IPS DF 6.9 (cell line): ENCODE measurements around the gene GPR153.

Source experiments
- DNase-seq: peaks from one replicate; pipeline ENCODE4 v3.0.0-alpha.2; 2013; ENCODE audit warnings: low read depth, low spot score
- H3K27ac ChIP-seq: one replicate; pipeline ENCODE4 v1.5.1; 2013; ENCODE audit warnings: low read length, control low read depth
- H3K27me3 ChIP-seq: 2 replicates; pipeline ENCODE4 v1.6.1; 2013; ENCODE audit warnings: mild to moderate bottlenecking, low read length; ENCODE audit not compliant: control insufficient read depth, insufficient read depth
- H3K36me3 ChIP-seq: 2 replicates; pipeline ENCODE4 v1.6.1; 2013; ENCODE audit warnings: low read length; ENCODE audit not compliant: control insufficient read depth, insufficient read depth
- H3K4me1 ChIP-seq: 2 replicates; pipeline ENCODE4 v1.6.1; 2013; ENCODE audit warnings: low read length; ENCODE audit not compliant: control insufficient read depth, insufficient read depth
- H3K4me3 ChIP-seq: 2 replicates; pipeline ENCODE4 v1.5.1; 2013; ENCODE audit warnings: mild to moderate bottlenecking, low read length
- H3K9me3 ChIP-seq: 2 replicates; pipeline ENCODE4 v1.6.1; 2013; ENCODE audit warnings: low read length, inconsistent platforms; ENCODE audit not compliant: control insufficient read depth, insufficient read depth
- whole genome bisulfite sequencing: extraction: QIAGEN DNeasy Blood & Tissue Kit; methylation state at CpG from one replicate; pipeline ENCODE4 v1.1.7; 2013; ENCODE audit warnings: mixed read lengths, missing lambda C conversion rate; ENCODE audit not compliant: insufficient read length, insufficient coverage; 5-methylcytosine and 5-hydroxymethylcytosine counted together

The GPR153 gene

DNA sequence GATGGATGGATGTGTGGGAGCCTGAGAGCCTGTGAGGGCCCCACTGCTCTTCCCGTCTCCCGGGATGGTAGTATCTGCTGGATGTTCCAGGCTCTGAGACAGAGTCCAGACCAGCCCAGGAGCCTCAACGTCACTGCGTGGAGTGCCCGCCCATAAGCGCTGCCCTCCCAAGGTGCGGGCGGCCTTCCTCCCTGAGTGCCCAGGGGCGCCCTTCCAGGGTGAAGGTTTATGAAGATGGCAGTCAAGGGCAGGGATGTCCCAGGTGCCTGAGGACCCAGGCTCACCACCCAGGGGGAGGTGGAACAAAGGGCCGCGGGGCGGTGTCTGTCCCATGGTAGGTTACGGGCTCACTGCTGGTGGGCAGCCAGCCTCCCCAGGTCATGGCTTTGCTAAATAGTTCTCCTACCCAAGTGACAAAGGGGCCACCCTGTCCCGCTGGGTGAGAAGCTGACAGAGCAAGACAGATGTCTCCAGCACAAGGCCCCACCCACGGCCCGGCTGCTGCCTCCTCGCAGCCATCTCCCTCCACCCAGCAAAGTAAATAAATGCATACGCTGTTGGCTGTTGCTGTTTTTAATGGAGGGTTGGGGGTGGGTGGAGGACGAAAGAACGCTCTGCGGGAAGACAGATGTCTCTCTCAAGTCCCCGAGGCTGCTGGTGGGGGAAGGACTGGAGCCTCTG lies 9.0 kb upstream of the GPR153 start:
- Histone ChIP-seq H3K36me3 (no peaks in the 10 kb centered on the region), H3K4me1 (no peaks in the 10 kb centered on the region; the same call in 1 of the 2 replicates), H3K27me3 (no peaks in the 10 kb centered on the region), H3K4me3 (no peak overlapping the region), H3K9me3 (no peaks in the 10 kb centered on the region), H3K27ac (no peak overlapping the region)
- no CpG with 5 or more reads among the region's 22 CpGs for WGBS
- no peak for DNase-seq

DNA sequence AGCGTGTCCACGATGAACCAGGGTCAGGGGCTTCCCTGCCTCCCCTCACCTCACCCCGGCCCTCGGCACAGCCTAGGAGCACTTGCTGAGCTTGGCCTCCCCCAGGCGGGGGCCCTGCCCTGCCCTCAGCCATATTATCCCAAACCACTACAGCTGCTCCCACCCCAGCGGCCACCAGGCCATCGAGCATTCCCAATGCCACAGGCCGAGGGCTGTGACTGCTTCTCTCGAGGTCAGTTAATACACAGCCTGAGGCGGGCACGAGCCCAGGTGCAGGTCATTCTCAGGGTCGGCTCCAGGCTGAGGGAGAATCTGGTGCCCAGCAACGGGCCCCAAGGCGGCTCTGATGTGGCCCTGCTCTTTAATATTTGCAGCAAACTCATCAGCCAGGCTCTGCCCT lies 8.4 kb upstream of the GPR153 start:
- no peaks in the 10 kb centered on the region for H3K27me3 ChIP-seq
- no peaks in the 10 kb centered on the region; the same call in 1 of the 2 replicates for H3K4me1 ChIP-seq
- no peaks in the 10 kb centered on the region for H3K36me3 ChIP-seq
- no peak for DNase-seq
- H3K27ac ChIP-seq: no peak overlapping the region
- no peak overlapping the region for H3K4me3 ChIP-seq
- WGBS: no CpG with 5 or more reads among the region's 14 CpGs
- no peaks in the 10 kb centered on the region for H3K9me3 ChIP-seq

GRCh38 chr1:6268415-6268814 lies 7.5 kb upstream of the GPR153 start:
- H3K9me3 ChIP-seq: no peaks in the 10 kb centered on the region
- no peak overlapping the region for H3K4me3 ChIP-seq
- WGBS: no CpG with 5 or more reads among the region's 21 CpGs
- DNase-seq: no peak
- no peaks in the 10 kb centered on the region for H3K36me3 ChIP-seq
- no peaks in the 10 kb centered on the region; the same call in 1 of the 2 replicates for H3K4me1 ChIP-seq
- no peaks in the 10 kb centered on the region for H3K27me3 ChIP-seq
- H3K27ac ChIP-seq: no peak overlapping the region

- Histone ChIP-seq H3K4me3 (no peak overlapping the region), H3K36me3 (no peaks in the 10 kb centered on the region), H3K9me3 (no peaks in the 10 kb centered on the region), H3K4me1 (no peaks in the 10 kb centered on the region; the same call in 1 of the 2 replicates), H3K27me3 (no peaks in the 10 kb centered on the region), H3K27ac (no peak overlapping the region)
- no CpG with 5 or more reads among the region's 12 CpGs for WGBS
- no peak for DNase-seq
Observed at GRCh38 chr1:6267686-6268322, 6.9 kb upstream of the GPR153 start.

DNA sequence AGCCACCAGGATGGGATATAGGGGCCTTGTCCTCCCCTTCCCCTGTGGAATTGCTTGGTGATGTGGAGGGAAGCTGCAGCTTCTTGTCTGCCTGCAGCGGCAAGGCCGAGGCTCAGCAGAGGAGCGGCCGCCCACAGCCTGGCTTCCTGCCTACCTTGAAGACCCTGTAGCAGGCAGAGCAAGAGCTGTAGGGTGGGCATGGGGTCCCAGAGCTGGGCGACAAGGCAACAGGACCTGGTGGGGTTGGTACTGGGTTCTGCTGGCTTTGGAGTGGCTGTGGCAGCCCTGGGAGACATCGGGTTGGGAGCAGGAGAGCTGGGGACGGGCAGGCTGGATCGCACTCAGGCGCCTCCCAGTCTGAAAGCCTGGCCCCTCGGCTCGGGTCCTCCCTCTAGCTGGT lies 5.7 kb upstream of the GPR153 start:
- H3K36me3 ChIP-seq: no peaks in the 10 kb centered on the region
- peaks cover 4% of the 10 kb centered on the region; the same call in 1 of the 2 replicates for H3K4me1 ChIP-seq
- no peak overlapping the region for H3K27ac ChIP-seq
- H3K27me3 ChIP-seq: no peaks in the 10 kb centered on the region
- no peaks in the 10 kb centered on the region for H3K9me3 ChIP-seq
- WGBS: no CpG with 5 or more reads among the region's 11 CpGs
- no peak overlapping the region for H3K4me3 ChIP-seq
- no peak for DNase-seq

- no CpG with 5 or more reads among the region's 15 CpGs for WGBS
- Histone ChIP-seq H3K4me1 (peaks cover 4% of the 10 kb centered on the region; the same call in 1 of the 2 replicates), H3K27ac (no peak overlapping the region), H3K36me3 (no peaks in the 10 kb centered on the region), H3K4me3 (no peak overlapping the region), H3K9me3 (no peaks in the 10 kb centered on the region), H3K27me3 (no peaks in the 10 kb centered on the region)
- DNase-seq: no peak
Observed at GRCh38 chr1:6265151-6265550, 4.3 kb upstream of the GPR153 start.

DNA sequence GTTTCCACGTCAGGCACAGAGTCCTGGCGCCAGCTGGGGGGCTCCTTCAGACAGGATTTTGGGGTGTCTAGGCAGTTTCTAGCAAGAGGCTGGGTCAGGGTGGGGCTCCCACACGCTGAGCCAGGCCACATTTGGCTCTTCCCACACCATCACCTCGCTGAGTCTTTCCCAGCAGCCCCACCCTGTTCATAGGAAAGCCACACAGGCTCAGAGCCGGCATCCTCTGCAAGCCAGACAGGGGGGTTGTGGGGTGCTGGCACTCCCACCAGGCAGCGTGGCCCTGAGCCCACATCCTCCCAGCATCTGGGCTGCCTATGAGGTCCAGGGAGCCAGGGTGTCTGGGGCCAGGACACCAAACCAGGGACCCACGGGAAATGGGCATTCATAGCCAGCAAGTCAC lies 2.8 kb upstream of the GPR153 start:
- Histone ChIP-seq H3K36me3 (no peaks in the 10 kb centered on the region), H3K4me1 (peaks cover 4% of the 10 kb centered on the region; the same call in 1 of the 2 replicates), H3K9me3 (no peaks in the 10 kb centered on the region), H3K4me3 (no peak overlapping the region), H3K27me3 (no peaks in the 10 kb centered on the region), H3K27ac (no peak overlapping the region)
- no CpG with 5 or more reads among the region's 7 CpGs for WGBS
- DNase-seq: no peak

- Histone ChIP-seq H3K27ac (no peak overlapping the region), H3K9me3 (no peaks in the 10 kb centered on the region), H3K4me3 (no peak overlapping the region), H3K36me3 (no peaks in the 10 kb centered on the region), H3K27me3 (no peaks in the 10 kb centered on the region), H3K4me1 (peaks cover 4% of the 10 kb centered on the region; the same call in 1 of the 2 replicates)
- WGBS: no CpG with 5 or more reads among the region's 25 CpGs
- no peak for DNase-seq
Observed at GRCh38 chr1:6262555-6263420, 1.9 kb upstream of the GPR153 start.

GRCh38 chr1:6261615-6261995 lies 707 bp upstream of the GPR153 start:
- Histone ChIP-seq H3K9me3 (no peaks in the 10 kb centered on the region), H3K4me1 (peaks cover 4% of the 10 kb centered on the region; the same call in 1 of the 2 replicates), H3K27me3 (no peaks in the 10 kb centered on the region), H3K36me3 (no peaks in the 10 kb centered on the region), H3K4me3 (peak overlapping the region; percentile 67; the same call in 1 of the 2 replicates), H3K27ac (no peak overlapping the region)
- no CpG with 5 or more reads among the region's 15 CpGs for WGBS
- no peak for DNase-seq

- no peak for DNase-seq
- Histone ChIP-seq H3K27me3 (no peaks in the 10 kb centered on the region), H3K27ac (no peak overlapping the region), H3K36me3 (no peaks in the 10 kb centered on the region), H3K9me3 (no peaks in the 10 kb centered on the region), H3K4me3 (peak overlapping the region; percentile 67; the same call in 1 of the 2 replicates), H3K4me1 (peaks cover 4% of the 10 kb centered on the region; the same call in 1 of the 2 replicates)
- no CpG with 5 or more reads among the region's 61 CpGs for WGBS
Observed at GRCh38 chr1:6260433-6260934, 414 bp downstream of the GPR153 start.
